Stimulated activated CD8-positive, alpha-beta memory T cell treated with anti-CD3 and anti-CD28 coated beads, Interleukin-15, amount 100 ng/mL, for 48 hours (primary cell): ENCODE data around the gene MBLAC1.

Experiments used
- DNase-seq, 2 donors: peaks; one replicate each; pipeline ENCODE4 v3.0.0-alpha.2; 2020; ENCODE audit warnings: low read depth in 2 of 2

The MBLAC1 gene

DNA sequence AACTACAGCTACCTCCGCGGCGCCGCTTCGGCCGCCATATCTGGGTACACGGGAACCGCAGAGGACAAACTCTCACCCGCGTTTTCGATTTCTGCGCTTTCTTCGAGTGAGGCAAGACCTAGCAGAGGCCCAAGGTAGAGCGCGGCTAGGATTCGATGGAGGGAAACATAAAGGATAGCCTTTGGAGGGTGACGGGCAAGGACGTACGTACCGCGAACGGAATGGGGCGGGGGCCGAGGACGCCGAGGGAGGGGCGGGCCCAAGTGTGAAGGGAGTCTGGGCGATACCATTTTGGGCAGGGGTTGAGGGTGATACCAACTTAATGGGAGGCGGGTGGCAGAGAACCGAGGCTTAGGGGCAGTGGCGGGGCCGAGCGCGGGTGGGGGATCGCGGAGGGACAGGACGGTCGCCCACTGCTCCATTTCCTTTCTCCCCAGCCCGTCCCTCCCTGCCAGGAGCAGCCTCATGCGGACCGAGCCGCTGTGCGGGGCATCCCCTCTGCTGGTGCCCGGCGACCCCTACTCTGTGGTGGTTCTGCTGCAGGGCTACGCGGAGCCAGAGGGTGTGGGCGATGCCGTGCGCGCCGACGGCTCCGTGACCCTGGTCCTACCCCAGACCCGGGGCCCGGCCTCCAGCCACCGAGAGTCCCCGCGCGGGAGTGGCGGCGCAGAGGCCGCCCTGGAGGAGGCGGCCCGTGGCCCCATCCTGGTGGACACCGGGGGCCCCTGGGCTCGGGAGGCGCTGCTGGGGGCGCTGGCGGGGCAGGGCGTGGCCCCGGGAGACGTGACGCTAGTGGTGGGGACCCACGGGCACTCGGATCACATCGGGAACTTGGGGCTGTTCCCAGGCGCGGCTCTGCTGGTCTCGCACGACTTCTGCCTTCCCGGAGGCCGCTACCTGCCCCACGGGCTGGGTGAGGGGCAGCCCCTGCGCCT is at the start of gene MBLAC1:
Gene MBLAC1, plus strand, starts transcription at position 37 of the 935 bp plus-strand sequence. Its CDS starts 429 bp downstream, at position 466.
- DNase-seq = peak; percentile 79 to 81

- no peak for DNase-seq
Measured at GRCh38 chr7:100077205-100077604, 49.6 kb upstream of the MBLAC1 start.

- no peak for DNase-seq
Measured at GRCh38 chr7:100079024-100079560, 47.7 kb upstream of the MBLAC1 start.

- DNase-seq = no peak
Measured at GRCh38 chr7:100080907-100081534, 45.7 kb upstream of the MBLAC1 start.

- DNase-seq = peak; percentile 96 to 98
Measured at GRCh38 chr7:100081535-100082102, 45.1 kb upstream of the MBLAC1 start, which contains the start of gene ZNF3. Gene ZNF3 (minus strand): TSS chr7:100081723. CDS start chr7:100077357, 4,366 bp downstream.

DNA sequence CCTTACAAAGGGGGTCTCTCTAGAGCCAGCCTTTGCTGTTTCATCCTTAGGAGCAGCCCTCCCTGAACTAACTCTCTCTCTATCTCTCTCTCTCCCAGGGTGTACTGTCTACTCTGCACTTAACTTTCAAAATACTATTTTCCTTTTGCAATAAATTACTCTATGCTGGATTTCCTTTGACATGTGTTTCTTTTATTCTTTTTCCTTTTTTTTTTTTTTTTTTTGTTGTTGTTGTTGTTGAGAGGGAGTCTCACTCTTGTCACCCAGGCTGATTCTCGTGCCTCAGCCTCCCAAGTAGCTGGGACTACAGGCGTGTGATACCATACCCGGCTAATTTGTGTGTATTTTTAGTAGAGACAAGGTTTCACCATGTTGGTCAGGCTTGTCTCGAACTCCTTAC is 43.8 kb upstream of the MBLAC1 start:
- DNase-seq = no peak

GRCh38 chr7:100085515-100085914 is 41.3 kb upstream of the MBLAC1 start:
- no peak for DNase-seq

DNA sequence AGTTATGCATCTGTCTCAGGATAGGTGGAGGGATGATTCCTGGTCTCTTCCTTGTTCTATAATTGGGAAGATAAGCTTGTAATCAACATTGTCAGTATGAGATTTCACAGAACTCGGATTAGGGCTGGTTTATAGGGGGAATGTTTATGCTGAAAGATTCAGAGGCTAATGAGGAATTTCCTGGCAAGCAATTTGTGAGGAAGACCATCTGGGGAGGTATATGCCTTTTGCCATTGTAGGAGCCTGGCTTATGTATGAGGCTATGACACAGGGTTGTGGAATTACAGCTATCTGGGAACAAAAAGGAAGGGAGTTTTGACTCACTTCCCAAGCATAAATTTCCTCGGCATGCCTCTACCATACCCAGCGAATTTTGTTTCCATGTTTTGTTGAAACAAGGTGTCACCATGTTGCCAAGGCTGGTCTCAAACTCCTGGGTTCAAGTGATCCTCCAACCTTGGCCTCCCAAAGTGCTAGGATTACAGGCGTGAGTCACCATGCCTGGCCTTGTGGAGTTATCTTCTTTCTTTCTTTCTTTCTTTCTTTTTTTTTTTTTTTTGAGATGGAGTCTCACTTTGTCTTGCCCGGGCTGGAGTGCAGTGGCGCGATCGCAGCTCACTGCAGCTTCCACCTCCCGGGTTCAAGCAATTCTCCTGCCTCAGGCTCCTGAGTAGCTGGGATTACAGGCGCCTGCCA is 39.6 kb upstream of the MBLAC1 start:
- DNase-seq = no peak

- no peak for DNase-seq
Measured at GRCh38 chr7:100088095-100088620, 38.6 kb upstream of the MBLAC1 start.

GRCh38 chr7:100088621-100089457 is 37.9 kb upstream of the MBLAC1 start, which contains the start of gene COPS6:
Gene COPS6 (plus strand): TSS chr7:100088969. CDS start chr7:100088991, 22 bp downstream.
- peak; percentile 77 to 78 for DNase-seq

GRCh38 chr7:100089458-100090196 is 37.1 kb upstream of the MBLAC1 start:
- no peak for DNase-seq

DNA sequence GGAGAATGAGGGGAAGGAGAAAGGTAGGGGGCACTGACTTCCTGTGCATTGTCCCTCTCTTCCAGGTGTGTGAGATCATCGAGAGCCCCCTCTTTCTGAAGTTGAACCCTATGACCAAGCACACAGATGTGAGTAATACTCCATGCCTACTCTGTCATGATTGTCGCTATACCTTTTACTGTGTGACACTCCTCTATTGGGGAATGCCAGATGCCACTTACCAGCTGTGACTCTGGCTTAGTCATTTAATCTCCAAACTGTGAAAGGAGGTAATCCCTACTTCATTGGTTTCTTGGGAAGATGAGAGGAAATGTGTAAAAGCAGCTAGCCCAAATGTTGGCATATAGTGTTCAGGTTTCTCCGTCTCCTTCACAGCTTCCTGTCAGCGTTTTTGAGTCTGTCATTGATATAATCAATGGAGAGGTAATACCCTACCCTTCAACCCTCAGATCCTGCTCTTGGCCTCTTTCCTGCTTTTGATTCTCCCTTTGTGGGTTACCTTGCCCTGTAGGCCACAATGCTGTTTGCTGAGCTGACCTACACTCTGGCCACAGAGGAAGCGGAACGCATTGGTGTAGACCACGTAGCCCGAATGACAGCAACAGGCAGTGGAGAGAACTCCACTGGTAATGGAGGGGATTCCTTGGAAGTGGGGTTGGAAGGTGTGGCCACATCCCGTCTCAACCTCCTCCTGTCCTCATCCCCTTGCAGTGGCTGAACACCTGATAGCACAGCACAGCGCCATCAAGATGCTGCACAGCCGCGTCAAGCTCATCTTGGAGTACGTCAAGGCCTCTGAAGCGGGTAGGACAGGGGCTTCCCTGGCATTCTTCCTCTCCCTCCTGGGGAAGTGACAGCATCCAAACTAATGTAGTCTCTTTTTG is 36.0 kb upstream of the MBLAC1 start:
- DNase-seq = no peak

DNA sequence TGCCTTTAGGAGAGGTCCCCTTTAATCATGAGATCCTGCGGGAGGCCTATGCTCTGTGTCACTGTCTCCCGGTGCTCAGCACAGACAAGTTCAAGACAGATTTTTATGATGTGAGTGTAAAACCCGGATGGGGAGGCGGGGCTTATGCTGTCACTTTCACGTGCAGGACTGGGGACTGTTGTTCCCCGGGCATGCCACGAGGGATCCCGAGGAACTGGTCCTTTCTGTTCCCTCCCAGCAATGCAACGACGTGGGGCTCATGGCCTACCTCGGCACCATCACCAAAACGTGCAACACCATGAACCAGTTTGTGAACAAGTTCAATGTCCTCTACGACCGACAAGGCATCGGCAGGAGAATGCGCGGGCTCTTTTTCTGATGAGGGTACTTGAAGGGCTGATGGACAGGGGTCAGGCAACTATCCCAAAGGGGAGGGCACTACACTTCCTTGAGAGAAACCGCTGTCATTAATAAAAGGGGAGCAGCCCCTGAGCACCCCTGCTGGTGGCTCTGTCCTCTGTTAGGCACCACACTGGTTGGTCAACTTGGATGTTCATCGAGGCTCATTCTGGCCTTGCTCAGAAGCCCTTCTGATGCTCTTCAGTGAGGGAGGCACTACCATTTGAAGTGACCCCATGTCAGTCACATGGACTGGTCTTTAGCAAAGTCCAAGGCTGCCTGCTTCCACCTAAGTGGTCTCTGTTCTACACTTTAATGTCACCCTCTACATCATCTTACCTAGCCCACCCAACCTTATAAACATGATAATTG is 35.2 kb upstream of the MBLAC1 start:
- DNase-seq = no peak

DNA sequence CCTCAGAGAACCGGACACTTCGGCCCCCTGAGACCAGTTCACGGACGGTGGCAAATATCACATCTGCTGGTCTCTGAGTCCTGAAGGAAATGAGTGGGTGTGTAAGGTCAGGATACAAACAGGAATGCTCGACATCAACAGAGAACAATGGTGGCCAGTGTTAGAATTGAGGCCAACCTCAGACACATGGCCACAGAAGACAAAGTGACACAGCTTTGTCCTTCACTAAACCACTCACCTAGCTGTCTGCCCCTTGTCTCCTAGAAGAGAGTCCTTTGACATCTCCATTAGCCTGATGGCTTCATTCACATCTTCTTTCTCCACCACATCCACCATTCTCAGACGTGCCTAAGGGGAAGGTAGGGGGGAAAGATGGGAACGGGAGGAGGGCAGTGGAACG is 33.7 kb upstream of the MBLAC1 start:
- no peak for DNase-seq

DNA sequence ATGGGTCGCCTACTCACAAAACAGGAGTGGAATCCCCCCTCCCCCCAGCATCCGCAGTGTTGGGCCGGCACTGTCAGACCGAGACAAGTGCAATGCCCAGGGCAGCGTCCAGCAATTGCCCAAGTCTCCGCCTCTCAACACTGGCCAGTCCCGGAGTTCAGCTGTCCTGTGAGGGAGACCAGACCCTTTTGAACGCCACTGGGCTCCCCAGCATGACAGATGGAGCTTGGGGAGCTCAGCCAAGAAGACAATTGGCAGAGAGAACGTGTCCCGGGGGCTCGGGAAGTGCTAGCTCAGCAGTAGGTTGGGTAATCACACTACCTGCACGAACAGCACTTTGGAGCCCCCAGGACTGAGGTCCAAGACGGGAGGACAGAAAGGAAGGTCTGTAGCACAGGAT is 33.3 kb upstream of the MBLAC1 start:
- DNase-seq = no peak

GRCh38 chr7:100093925-100094486 is 32.8 kb upstream of the MBLAC1 start:
- no peak for DNase-seq

- no peak for DNase-seq
Measured at GRCh38 chr7:100095289-100095688, 31.5 kb upstream of the MBLAC1 start.

DNA sequence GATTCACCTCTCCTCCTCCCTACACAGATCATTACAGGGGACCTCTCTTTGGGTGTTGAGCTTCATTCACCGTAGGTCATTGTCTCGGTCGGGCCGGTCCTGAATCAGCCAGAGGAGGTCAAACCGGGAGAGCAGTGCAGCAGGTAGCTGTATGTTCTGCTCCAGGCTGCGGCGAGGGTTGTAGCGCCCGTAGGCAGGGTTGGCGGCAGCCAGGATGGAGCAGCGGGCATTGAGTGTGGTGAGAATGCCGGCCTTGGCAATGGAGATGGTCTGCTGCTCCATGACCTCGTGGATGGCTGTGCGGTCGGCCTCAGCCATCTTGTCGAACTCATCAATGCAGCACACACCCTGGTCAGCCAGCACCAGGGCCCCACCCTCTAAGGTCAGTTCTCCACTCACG is 31.1 kb upstream of the MBLAC1 start:
- DNase-seq = no peak
